Memory B cell (primary cell): ENCODE measurements around the gene CENPB.
A peak's percentile ranks its signal among the peaks of the same experiment; 100 is the strongest.

Source experiments
- ATAC-seq: fragments of 150-1000 bp; cut with Tn5 transposase; 2 replicates; pipeline ENCODE4 v1.10.0; 2021; ENCODE audit warnings: low read depth, mild to moderate bottlenecking, moderate library complexity
- DNase-seq, 2 donors: peaks; one replicate each; pipeline ENCODE4 v3.0.0; 2022; ENCODE audit warnings: low spot score in 2 of 2
- H3K27ac Mint-ChIP-seq: one replicate; pipeline ENCODE4 v1.8.0; 2022; ENCODE audit warnings: mild to moderate bottlenecking, moderate library complexity, mixed read lengths
- H3K27me3 Mint-ChIP-seq: one replicate; pipeline ENCODE4 v1.8.0; 2022; ENCODE audit warnings: mixed read lengths
- H3K36me3 Mint-ChIP-seq: one replicate; pipeline ENCODE4 v1.8.0; 2022; ENCODE audit warnings: mild to moderate bottlenecking, mixed read lengths
- H3K4me1 Mint-ChIP-seq: one replicate; pipeline ENCODE4 v1.8.0; 2022; ENCODE audit warnings: mixed read lengths
- H3K4me3 Mint-ChIP-seq: one replicate; pipeline ENCODE4 v1.8.0; 2022; ENCODE audit warnings: mild to moderate bottlenecking, moderate library complexity, mixed read lengths
- H3K9me3 Mint-ChIP-seq: one replicate; pipeline ENCODE4 v1.8.0; 2022; ENCODE audit warnings: mixed read lengths

The CENPB gene

GRCh38 chr20:3787324-3788014 lies 929 bp upstream of the CENPB start:
- H3K9me3 Mint-ChIP-seq: no peaks in the 10 kb centered on the region
- H3K4me1 Mint-ChIP-seq: peaks cover 22% of the 10 kb centered on the region
- H3K27ac Mint-ChIP-seq: peak overlapping the region; percentile 35
- peaks cover 4% of the 10 kb centered on the region for H3K36me3 Mint-ChIP-seq
- DNase-seq: no peak
- H3K27me3 Mint-ChIP-seq: no peaks in the 10 kb centered on the region
- peak overlapping the region; percentile 43 for H3K4me3 Mint-ChIP-seq
- ATAC-seq: no peak

- no peaks in the 10 kb centered on the region for H3K9me3 Mint-ChIP-seq
- no peaks in the 10 kb centered on the region for H3K27me3 Mint-ChIP-seq
- DNase-seq (no peak), ATAC-seq (peak; percentile 16)
- peaks cover 29% of the 10 kb centered on the region for H3K4me1 Mint-ChIP-seq
- H3K4me3 Mint-ChIP-seq: peak overlapping the region; percentile 85
- H3K36me3 Mint-ChIP-seq: peaks cover 4% of the 10 kb centered on the region
- H3K27ac Mint-ChIP-seq: no peak overlapping the region
Observed at GRCh38 chr20:3786126-3786484, 435 bp downstream of the CENPB start.

GRCh38 chr20:3785240-3786125 lies 1.1 kb downstream of the CENPB start:
- H3K36me3 Mint-ChIP-seq: peaks cover 4% of the 10 kb centered on the region
- no peak overlapping the region for H3K27ac Mint-ChIP-seq
- no peaks in the 10 kb centered on the region for H3K9me3 Mint-ChIP-seq
- H3K4me1 Mint-ChIP-seq: peaks cover 35% of the 10 kb centered on the region
- peak overlapping the region; percentile 51 for H3K4me3 Mint-ChIP-seq
- DNase-seq: no peak
- no peaks in the 10 kb centered on the region for H3K27me3 Mint-ChIP-seq
- ATAC-seq: no peak

GRCh38 chr20:3784863-3785239 lies 1.7 kb downstream of the CENPB start:
- Mint-ChIP-seq H3K27ac (no peak overlapping the region), H3K27me3 (no peaks in the 10 kb centered on the region), H3K4me3 (peak overlapping the region; percentile 52), H3K9me3 (no peaks in the 10 kb centered on the region), H3K36me3 (peaks cover 4% of the 10 kb centered on the region), H3K4me1 (peaks cover 37% of the 10 kb centered on the region)
- ATAC-seq: no peak
- DNase-seq: no peak

GRCh38 chr20:3784216-3784853 lies 2.2 kb downstream of the CENPB start:
- ATAC-seq: no peak
- Mint-ChIP-seq H3K9me3 (no peaks in the 10 kb centered on the region), H3K27ac (peak overlapping the region; percentile 51), H3K27me3 (peaks cover 4% of the 10 kb centered on the region), H3K4me3 (peak overlapping the region; percentile 52), H3K36me3 (peaks cover 4% of the 10 kb centered on the region), H3K4me1 (peaks cover 41% of the 10 kb centered on the region)
- no peak for DNase-seq

GRCh38 chr20:3783511-3784195 lies 2.9 kb downstream of the CENPB start:
- Mint-ChIP-seq H3K4me3 (no peak overlapping the region), H3K27ac (peak overlapping the region; percentile 51), H3K27me3 (peaks cover 6% of the 10 kb centered on the region), H3K9me3 (no peaks in the 10 kb centered on the region), H3K4me1 (peaks cover 36% of the 10 kb centered on the region), H3K36me3 (peaks cover 4% of the 10 kb centered on the region)
- DNase-seq (no peak), ATAC-seq (no peak)

- H3K27me3 Mint-ChIP-seq: peaks cover 8% of the 10 kb centered on the region
- H3K9me3 Mint-ChIP-seq: no peaks in the 10 kb centered on the region
- H3K36me3 Mint-ChIP-seq: peaks cover 4% of the 10 kb centered on the region
- peaks cover 38% of the 10 kb centered on the region for H3K4me1 Mint-ChIP-seq
- no peak overlapping the region for H3K27ac Mint-ChIP-seq
- DNase-seq (no peak), ATAC-seq (no peak)
- no peak overlapping the region for H3K4me3 Mint-ChIP-seq
Observed at GRCh38 chr20:3783068-3783489, 3.5 kb downstream of the CENPB start.

- ATAC-seq (no peak), DNase-seq (no peak)
- Mint-ChIP-seq H3K36me3 (peaks cover 4% of the 10 kb centered on the region), H3K4me1 (peaks cover 37% of the 10 kb centered on the region), H3K27ac (no peak overlapping the region), H3K27me3 (peaks cover 8% of the 10 kb centered on the region), H3K9me3 (no peaks in the 10 kb centered on the region), H3K4me3 (no peak overlapping the region)
Observed at GRCh38 chr20:3782597-3782996, 3.9 kb downstream of the CENPB start.

GRCh38 chr20:3781153-3781910 lies 5.2 kb downstream of the CENPB start, which contains the start of gene SPEF1:
TSS of gene SPEF1 (minus strand) at chr20:3781448. CDS start at chr20:3781287, 161 bp downstream.
- ATAC-seq: peak; percentile 71
- Mint-ChIP-seq H3K9me3 (no peaks in the 10 kb centered on the region), H3K36me3 (peaks cover 4% of the 10 kb centered on the region), H3K4me3 (peak within 1 kb of the TSS; percentile 83), H3K27me3 (peaks cover 8% of the 10 kb centered on the region), H3K27ac (peak within 1 kb of the TSS; percentile 78), H3K4me1 (peaks cover 43% of the 10 kb centered on the region)
- peak in 1 of 2 donors; percentile 41 for DNase-seq

- Mint-ChIP-seq H3K4me3 (peak overlapping the region; percentile 91), H3K4me1 (peaks cover 34% of the 10 kb centered on the region), H3K27ac (no peak overlapping the region), H3K27me3 (peaks cover 8% of the 10 kb centered on the region), H3K36me3 (no peaks in the 10 kb centered on the region), H3K9me3 (no peaks in the 10 kb centered on the region)
- no peak for ATAC-seq
- no peak for DNase-seq
Observed at GRCh38 chr20:3778976-3779375, 7.6 kb downstream of the CENPB start.

- ATAC-seq: peak; percentile 62
- Mint-ChIP-seq H3K36me3 (no peaks in the 10 kb centered on the region), H3K9me3 (no peaks in the 10 kb centered on the region), H3K27ac (no peak overlapping the region), H3K27me3 (peaks cover 8% of the 10 kb centered on the region), H3K4me1 (peaks cover 30% of the 10 kb centered on the region), H3K4me3 (peak overlapping the region; percentile 91)
- no peak for DNase-seq
Observed at GRCh38 chr20:3777716-3778629, 8.6 kb downstream of the CENPB start.

GRCh38 chr20:3777381-3777715 lies 9.2 kb downstream of the CENPB start:
- peak overlapping the region; percentile 91 for H3K4me3 Mint-ChIP-seq
- peaks cover 8% of the 10 kb centered on the region for H3K27me3 Mint-ChIP-seq
- H3K9me3 Mint-ChIP-seq: no peaks in the 10 kb centered on the region
- H3K36me3 Mint-ChIP-seq: no peaks in the 10 kb centered on the region
- ATAC-seq: peak; percentile 53
- peaks cover 30% of the 10 kb centered on the region for H3K4me1 Mint-ChIP-seq
- DNase-seq: no peak
- H3K27ac Mint-ChIP-seq: no peak overlapping the region
